Measurements from ENCODE around the gene AP2S1.
"Not testable (repeated sequence)": the region's sequence is repeated elsewhere in the genome, so short reads cannot be mapped to it uniquely, and the experiment has no call there.

AP2S1 gene

GRCh38 chr19:46823049-46823448 is 27.6 kb downstream of the AP2S1 start:
- Histone ChIP-seq H3K36me3 (ENCODE audit: control insufficient read depth, insufficient read depth, low read length) (no peaks in the 10 kb centered on the region), H3K4me3 (replicated peaks; ENCODE audit: low read depth, low read length) (no peak overlapping the region), H3K27me3 (replicated peaks; ENCODE audit: control insufficient read depth, insufficient read depth, low read length) (no peaks in the 10 kb centered on the region)
- DNase-seq (ENCODE audit: extremely low read depth, insufficient read length) = no peak
- TF ChIP-seq CTCF (IDR thresholded peaks at IDR 0.05; ENCODE audit: insufficient read depth, low read length, poor library complexity, severe bottlenecking) = no peak

GRCh38 chr19:46822410-46822787 is 28.2 kb downstream of the AP2S1 start:
- not testable (repeated sequence) for H3K36me3 ChIP-seq (ENCODE audit: control insufficient read depth, insufficient read depth, low read length); DNase-seq (ENCODE audit: extremely low read depth, insufficient read length); H3K27me3 ChIP-seq (replicated peaks; ENCODE audit: control insufficient read depth, insufficient read depth, low read length); H3K4me3 ChIP-seq (replicated peaks; ENCODE audit: low read depth, low read length)

GRCh38 chr19:46821512-46822409 is 28.9 kb downstream of the AP2S1 start:
- Histone ChIP-seq H3K27me3 (replicated peaks; ENCODE audit: control insufficient read depth, insufficient read depth, low read length) (no peaks in the 10 kb centered on the region), H3K4me3 (replicated peaks; ENCODE audit: low read depth, low read length) (no peak overlapping the region), H3K36me3 (ENCODE audit: control insufficient read depth, insufficient read depth, low read length) (no peaks in the 10 kb centered on the region)
- no peak for TF ChIP-seq CTCF (IDR thresholded peaks at IDR 0.05; ENCODE audit: insufficient read depth, low read length, poor library complexity, severe bottlenecking)
- peak; percentile 75 for DNase-seq (ENCODE audit: extremely low read depth, insufficient read length)

GRCh38 chr19:46818812-46819211 is 31.8 kb downstream of the AP2S1 start:
- DNase-seq (ENCODE audit: extremely low read depth, insufficient read length) = no peak
- no peaks in the 10 kb centered on the region for H3K36me3 ChIP-seq (ENCODE audit: control insufficient read depth, insufficient read depth, low read length)
- no peak for TF ChIP-seq CTCF (IDR thresholded peaks at IDR 0.05; ENCODE audit: insufficient read depth, low read length, poor library complexity, severe bottlenecking)
- no peak overlapping the region for H3K4me3 ChIP-seq (replicated peaks; ENCODE audit: low read depth, low read length)
- H3K27me3 ChIP-seq (replicated peaks; ENCODE audit: control insufficient read depth, insufficient read depth, low read length) = no peaks in the 10 kb centered on the region; the same call in 1 of the 2 replicates

- Histone ChIP-seq H3K27me3 (replicated peaks; ENCODE audit: control insufficient read depth, insufficient read depth, low read length) (no peaks in the 10 kb centered on the region; the same call in 1 of the 2 replicates), H3K4me3 (replicated peaks; ENCODE audit: low read depth, low read length) (no peak overlapping the region), H3K36me3 (ENCODE audit: control insufficient read depth, insufficient read depth, low read length) (no peaks in the 10 kb centered on the region)
- TF ChIP-seq CTCF (IDR thresholded peaks at IDR 0.05; ENCODE audit: insufficient read depth, low read length, poor library complexity, severe bottlenecking) = no peak
- no peak for DNase-seq (ENCODE audit: extremely low read depth, insufficient read length)
These were observed 34.6 kb downstream of the AP2S1 start for GRCh38 chr19:46815833-46816627.

- DNase-seq (ENCODE audit: extremely low read depth, insufficient read length) = no peak
- Histone ChIP-seq H3K4me3 (replicated peaks; ENCODE audit: low read depth, low read length) (no peak overlapping the region), H3K27me3 (replicated peaks; ENCODE audit: control insufficient read depth, insufficient read depth, low read length) (no peaks in the 10 kb centered on the region; the same call in 1 of the 2 replicates), H3K36me3 (ENCODE audit: control insufficient read depth, insufficient read depth, low read length) (no peaks in the 10 kb centered on the region)
- no peak for TF ChIP-seq CTCF (IDR thresholded peaks at IDR 0.05; ENCODE audit: insufficient read depth, low read length, poor library complexity, severe bottlenecking)
These were observed 36.7 kb downstream of the AP2S1 start for GRCh38 chr19:46813839-46814358.
